WI38 (cell line): Measurements from ENCODE around the gene NPHP4.

ENCODE experiments used
- H3K4me3 ChIP-seq: 2 replicates; pipeline ENCODE4 v1.5.1; 2011; ENCODE audit warnings: low read depth, mild to moderate bottlenecking, control low read depth, low read length
- CTCF ChIP-seq: IDR thresholded peaks from 2 replicates; pipeline ENCODE4 v1.5.1; 2012; ENCODE audit warnings: low read depth, mild to moderate bottlenecking, control low read depth, low read length

NPHP4 gene

GRCh38 chr1:5966543-5967205, 25.6 kb downstream of the NPHP4 start:
- H3K4me3 ChIP-seq: no peak overlapping the region
- TF ChIP-seq CTCF: no peak

- TF ChIP-seq CTCF: no peak
These were observed 26.6 kb downstream of the NPHP4 start for GRCh38 chr1:5965586-5966131.

GRCh38 chr1:5962265-5963105, 29.7 kb downstream of the NPHP4 start:
- no peak for TF ChIP-seq CTCF
- H3K4me3 ChIP-seq: no peak overlapping the region

More at GRCh38 chr1:5965586-5966131, 26.6 kb downstream of the NPHP4 start:
- H3K4me3 ChIP-seq: no peak overlapping the region

GRCh38 chr1:5961601-5962000, 30.6 kb downstream of the NPHP4 start:
- TF ChIP-seq CTCF: no peak
- no peak overlapping the region for H3K4me3 ChIP-seq

- TF ChIP-seq CTCF: no peak
- H3K4me3 ChIP-seq: no peak overlapping the region
These were observed 31.9 kb downstream of the NPHP4 start for GRCh38 chr1:5960336-5960735.

GRCh38 chr1:5959667-5960230, 32.5 kb downstream of the NPHP4 start:
- no peak overlapping the region for H3K4me3 ChIP-seq
- no peak for TF ChIP-seq CTCF
